SIG-M5 treated with dmso at 0.1 percent for 504 hours (cell line): ENCODE results near the gene MICALL2.

ENCODE experiments used
- DNase-seq: peaks from one replicate; lab custom pipeline; 2025; ENCODE audit not compliant: unreplicated experiment; lab: John Stamatoyannopoulos, UW

The MICALL2 gene

GRCh38 chr7:1493571-1493970, 34.3 kb upstream of the MICALL2 start:
- DNase-seq: no peak

DNA sequence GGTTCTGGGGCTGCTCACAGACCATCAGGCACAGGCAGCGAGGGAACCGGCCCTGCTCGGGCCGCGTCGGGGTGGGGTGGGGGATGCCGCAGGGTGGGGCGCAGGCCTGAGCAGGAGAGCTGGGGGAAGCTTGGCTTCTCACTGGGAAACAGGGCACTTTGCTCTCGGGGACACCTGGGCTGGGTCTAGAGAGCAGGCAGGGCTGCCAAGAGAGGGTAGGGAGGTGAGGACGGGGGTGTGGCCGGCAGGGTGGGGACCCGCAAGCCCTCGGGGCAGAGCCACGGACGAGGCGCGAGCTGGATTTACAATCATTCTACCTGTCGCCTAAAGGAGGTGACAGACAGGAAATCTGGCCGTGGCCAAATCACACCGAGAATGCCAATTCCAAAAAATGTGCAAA, 33.9 kb upstream of the MICALL2 start:
- no peak for DNase-seq

GRCh38 chr7:1492640-1493039, 33.4 kb upstream of the MICALL2 start:
- no peak for DNase-seq

DNA sequence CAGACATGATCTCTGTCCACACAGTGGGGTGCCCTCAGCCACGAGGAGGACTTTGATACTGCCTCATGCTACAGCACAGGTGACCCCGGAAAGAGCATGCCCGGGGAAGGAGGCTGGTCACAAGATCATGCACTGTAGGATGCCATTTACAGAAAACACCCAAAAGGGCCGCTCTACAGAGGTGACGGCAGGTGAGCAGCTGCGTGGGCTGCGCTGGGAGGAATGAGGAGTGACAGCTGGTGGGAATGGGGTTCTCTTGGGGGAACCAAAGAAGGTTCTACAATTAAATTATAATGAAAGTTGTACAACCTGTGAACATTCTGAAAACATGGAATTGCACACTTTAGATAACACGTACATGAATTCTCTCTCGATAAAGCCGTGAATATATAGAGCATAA, 33.0 kb upstream of the MICALL2 start:
- no peak for DNase-seq

DNA sequence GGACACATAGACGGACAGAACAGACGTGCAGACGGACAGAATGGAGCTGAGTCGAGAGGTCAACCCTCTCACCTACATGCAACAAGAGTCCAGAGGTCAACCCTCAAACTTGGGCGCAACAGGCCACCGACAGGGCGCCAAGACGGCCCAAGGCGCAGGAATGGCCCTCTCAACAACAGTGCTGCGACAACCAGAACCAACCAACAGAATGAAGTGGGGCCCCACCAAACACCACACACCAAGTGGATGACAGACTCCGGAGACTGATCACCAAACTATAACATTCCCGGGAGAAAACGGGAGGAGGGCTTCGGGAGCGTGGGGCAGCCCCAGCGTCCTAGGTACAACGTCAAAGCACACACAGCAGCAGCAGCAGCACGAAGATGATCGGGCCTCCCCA, 31.6 kb upstream of the MICALL2 start:
- no peak for DNase-seq

DNA sequence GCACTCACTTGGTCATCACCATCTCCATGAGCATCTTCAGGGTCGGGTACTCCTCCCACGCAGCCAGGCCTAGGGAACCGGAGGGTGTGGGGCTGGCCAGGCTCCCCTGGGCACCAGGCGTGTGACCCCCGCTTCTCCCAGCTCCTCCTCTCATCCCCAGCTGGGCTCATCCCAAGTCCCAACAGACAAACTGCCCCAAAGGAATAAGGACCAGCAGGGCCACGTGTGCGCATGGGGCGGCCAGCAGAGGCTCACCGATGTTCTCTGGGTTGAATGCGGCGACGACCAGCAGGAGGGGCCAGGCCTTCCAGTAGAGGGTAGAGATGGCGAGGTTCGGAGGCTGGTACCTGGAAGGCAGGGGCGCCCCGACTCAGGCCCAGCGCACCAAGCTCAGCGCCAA, 30.1 kb upstream of the MICALL2 start:
- no peak for DNase-seq

- DNase-seq: no peak
Observed at GRCh38 chr7:1488016-1488415, 28.7 kb upstream of the MICALL2 start.

- no peak for DNase-seq
Observed at GRCh38 chr7:1487466-1487865, 28.2 kb upstream of the MICALL2 start.

- DNase-seq: no peak
Observed at GRCh38 chr7:1486571-1486970, 27.3 kb upstream of the MICALL2 start.

DNA sequence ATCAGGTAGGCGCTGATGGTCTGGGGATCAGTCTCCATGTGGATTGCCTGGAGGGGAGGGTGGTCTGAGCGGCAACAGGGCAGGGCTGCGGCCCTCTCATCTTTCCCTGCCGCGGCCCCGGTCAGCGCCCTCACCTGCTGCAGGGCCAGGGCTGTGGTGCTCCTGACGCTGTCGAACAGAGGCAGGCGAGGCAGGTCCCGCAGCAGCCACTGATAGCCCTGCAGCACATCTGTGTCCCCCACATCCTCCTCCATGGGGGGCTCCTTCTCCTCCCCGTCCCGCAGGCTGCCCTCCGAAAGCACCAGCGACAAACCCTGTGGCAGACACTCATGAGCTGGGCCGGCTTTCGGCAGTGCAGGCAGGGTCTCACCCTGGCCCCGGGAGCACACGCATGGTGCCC, 25.9 kb upstream of the MICALL2 start:
- no peak for DNase-seq

- DNase-seq: no peak
Observed at GRCh38 chr7:1484569-1484968, 25.3 kb upstream of the MICALL2 start.

GRCh38 chr7:1483536-1484505, 24.6 kb upstream of the MICALL2 start:
- no peak for DNase-seq

DNA sequence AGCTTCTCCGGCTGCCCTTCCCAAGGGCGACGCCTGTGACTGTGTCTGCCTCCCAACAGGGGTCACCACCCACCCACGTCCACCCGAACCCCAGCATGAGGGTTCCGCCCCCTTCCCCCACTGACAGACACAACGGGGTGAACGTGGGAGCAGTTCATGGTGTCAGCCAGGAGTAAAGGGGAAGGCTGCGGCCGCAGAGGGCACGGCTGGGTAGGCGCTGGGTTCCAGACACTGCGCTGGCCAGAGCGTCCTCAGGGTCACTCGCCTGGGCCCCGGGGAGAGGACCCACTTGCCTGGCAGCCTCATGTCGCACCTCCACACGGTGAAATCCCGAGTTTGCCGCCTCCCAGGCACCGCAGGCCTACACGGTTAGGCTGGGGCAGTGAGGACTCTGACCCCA, 23.8 kb upstream of the MICALL2 start:
- no peak for DNase-seq

- no peak for DNase-seq
Observed at GRCh38 chr7:1481300-1481699, 22.0 kb upstream of the MICALL2 start.

DNA sequence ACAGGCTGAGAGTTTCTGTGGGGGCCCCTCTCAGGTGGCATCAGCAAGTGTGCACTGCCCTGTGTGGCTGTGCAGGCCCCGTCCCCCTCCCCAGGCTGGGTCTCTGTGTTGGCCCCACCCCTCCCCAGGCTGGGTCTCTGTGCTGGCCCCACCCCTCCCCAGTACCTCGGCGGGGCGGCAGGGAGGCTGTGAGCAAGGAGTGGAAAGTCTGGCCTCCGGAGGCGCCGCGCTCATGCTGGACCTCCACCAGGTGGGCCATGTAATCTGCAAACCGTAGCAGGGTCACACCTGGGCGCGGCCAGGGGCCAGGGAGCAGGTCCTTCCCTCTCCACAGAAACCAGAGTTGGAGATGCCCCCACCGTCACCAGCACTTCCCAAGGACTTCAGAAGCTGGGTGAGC, 21.4 kb upstream of the MICALL2 start:
- DNase-seq: no peak

DNA sequence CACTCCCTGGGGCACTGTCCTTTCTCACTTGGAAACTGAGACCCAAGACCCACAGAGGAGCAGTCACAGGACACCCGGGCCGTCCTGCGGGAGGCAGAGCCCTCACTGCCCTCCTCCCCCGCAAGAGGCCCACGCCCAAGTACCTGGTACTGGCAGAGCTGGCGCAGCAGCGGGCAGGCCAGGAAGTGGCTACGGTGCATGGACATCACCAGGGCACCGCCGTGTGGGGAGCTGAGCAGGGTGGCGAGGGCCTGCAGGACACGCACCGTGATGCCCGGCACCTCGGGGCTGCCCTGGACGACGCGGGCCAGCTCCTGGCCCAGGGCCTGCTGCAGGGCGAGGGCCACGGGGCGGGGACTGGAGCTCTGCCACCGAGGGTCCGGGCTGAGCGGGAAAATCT, 20.0 kb upstream of the MICALL2 start:
- DNase-seq: no peak

DNA sequence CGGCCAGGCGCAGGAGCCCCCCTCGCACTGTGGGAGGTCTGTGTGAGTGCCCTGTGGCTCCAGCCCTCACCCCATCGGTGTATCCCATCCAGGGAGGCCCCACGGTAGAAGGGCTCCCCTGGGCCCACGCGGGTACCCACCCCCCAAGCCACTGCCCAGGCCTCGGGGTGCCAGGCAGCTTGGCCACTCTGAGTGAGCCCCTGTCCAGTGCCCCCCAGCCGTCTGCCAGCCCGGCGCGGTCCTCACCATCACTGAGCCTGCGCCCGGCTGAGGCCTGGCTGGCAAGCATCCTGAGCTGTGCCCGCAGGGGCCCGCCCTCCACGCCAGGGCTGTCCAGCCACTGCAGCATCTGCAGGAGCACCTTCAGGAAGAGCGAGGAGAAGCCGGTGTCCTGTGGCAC, 19.2 kb upstream of the MICALL2 start:
- no peak for DNase-seq

GRCh38 chr7:1476859-1477258, 17.6 kb upstream of the MICALL2 start:
- DNase-seq: no peak

GRCh38 chr7:1475991-1476390, 16.7 kb upstream of the MICALL2 start:
- no peak for DNase-seq

- no peak for DNase-seq
Observed at GRCh38 chr7:1475393-1475792, 16.1 kb upstream of the MICALL2 start.

GRCh38 chr7:1474736-1475135, 15.5 kb upstream of the MICALL2 start:
- DNase-seq: no peak

DNA sequence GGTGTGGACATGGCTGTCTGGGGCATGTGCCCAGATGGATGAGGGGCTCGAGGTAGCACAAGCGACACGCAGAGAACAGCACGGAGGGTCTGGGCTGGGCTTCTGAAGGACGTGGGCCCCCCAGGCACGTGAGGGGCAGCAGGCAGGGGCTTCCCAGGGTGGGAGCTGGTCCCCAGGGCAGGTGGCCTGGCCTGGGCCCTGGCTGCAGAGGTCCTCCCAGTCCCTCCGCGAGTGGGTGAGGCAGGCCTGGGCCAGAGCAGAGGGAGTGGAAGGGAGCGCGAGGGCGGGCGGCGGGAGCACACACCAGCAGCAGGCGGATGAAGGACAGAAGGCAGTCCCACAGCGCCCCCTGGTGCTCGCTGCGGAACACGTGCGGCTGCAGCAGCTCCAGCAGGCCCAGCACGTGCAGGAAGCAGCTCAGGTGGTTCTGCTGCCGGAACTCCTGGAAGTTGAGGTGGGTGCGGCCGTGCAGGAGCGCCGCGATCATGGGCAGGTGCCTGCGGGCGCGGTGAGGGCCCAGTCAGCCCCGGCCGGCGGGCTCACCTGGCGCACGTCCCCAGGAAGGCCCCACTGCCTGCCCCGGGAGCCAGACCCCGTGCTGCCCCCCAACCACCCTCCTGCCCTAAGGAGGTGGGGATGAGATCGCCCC, 14.7 kb upstream of the MICALL2 start:
- DNase-seq: peak; percentile 76
